ENCODE measurements around the gene ARHGAP32.

Gene ARHGAP32

DNA sequence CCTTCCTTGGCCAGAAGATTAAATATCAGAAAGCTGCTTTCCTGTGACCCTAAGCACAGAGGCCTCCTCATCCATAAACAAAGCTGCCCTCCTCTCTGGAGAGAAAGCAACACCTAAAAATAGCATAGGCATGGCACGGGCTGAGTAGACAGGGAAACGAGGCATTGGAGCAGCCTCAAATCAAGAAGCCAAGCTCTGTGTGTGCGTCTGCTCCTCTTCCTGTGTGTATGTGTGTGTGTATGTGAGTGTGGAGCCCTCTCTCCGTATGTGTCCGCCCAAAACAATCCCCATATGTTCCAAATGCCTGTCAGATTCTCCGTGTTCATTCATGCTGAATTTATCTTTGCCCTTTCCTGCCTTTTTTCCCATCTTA is 277.0 kb downstream of the ARHGAP32 start:
- Histone ChIP-seq H3K9me2 (replicated peaks; ENCODE audit: insufficient read depth, low read length) (no peaks in the 10 kb centered on the region), H3K79me2 (ENCODE audit: insufficient read depth, low read length) (no peaks in the 10 kb centered on the region), H3K36me3 (ENCODE audit: low read length) (no peaks in the 10 kb centered on the region), H3K27me3 (ENCODE audit: low read length) (no peaks in the 10 kb centered on the region), H3K9me3 (ENCODE audit: insufficient read depth, low read length) (no peaks in the 10 kb centered on the region), H3K4me2 (ENCODE audit: low read depth, low read length, poor library complexity, severe bottlenecking) (no peak overlapping the region), H3K4me3 (ENCODE audit: insufficient read depth, low read length, poor library complexity, severe bottlenecking) (no peak overlapping the region), H3K27ac (ENCODE audit: low read depth, low read length) (no peak overlapping the region), H2AFZ (ENCODE audit: low read depth, low read length, severe bottlenecking) (no peak overlapping the region), H3F3A (ENCODE audit: insufficient read depth) (no peaks in the 10 kb centered on the region), H4K20me1 (ENCODE audit: low read depth, low read length) (no peaks in the 10 kb centered on the region), H3K9ac (ENCODE audit: low read length) (no peak overlapping the region)
- TF ChIP-seq EZH2phosphoT487 (conservative IDR thresholded peaks at IDR 0.05; ENCODE audit: low read length) = no peak
- TF ChIP-seq, protein P1, sequence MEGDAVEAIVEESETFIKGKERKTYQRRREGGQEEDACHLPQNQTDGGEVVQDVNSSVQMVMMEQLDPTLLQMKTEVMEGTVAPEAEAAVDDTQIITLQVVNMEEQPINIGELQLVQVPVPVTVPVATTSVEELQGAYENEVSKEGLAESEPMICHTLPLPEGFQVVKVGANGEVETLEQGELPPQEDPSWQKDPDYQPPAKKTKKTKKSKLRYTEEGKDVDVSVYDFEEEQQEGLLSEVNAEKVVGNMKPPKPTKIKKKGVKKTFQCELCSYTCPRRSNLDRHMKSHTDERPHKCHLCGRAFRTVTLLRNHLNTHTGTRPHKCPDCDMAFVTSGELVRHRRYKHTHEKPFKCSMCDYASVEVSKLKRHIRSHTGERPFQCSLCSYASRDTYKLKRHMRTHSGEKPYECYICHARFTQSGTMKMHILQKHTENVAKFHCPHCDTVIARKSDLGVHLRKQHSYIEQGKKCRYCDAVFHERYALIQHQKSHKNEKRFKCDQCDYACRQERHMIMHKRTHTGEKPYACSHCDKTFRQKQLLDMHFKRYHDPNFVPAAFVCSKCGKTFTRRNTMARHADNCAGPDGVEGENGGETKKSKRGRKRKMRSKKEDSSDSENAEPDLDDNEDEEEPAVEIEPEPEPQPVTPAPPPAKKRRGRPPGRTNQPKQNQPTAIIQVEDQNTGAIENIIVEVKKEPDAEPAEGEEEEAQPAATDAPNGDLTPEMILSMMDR (IDR thresholded peaks at IDR 0.05; ENCODE audit: insufficient read depth, low read length, poor library complexity, severe bottlenecking) = no peak
